IgD-negative memory B cell (primary cell): ENCODE data around the gene CXCL14. TPM values are rescaled to one million over a fixed set of nuclear protein-coding genes. Genes with fewer than 3 reads are reported as not detected.

Source experiments
- H3K27ac Mint-ChIP-seq, 3 donors: one replicate each; pipeline ENCODE4 v1.8.0; 2020 to 2022; ENCODE audit warnings: mild to moderate bottlenecking in 3 of 3, mixed read lengths in 3 of 3, moderate library complexity in 1 of 3
- H3K27me3 Mint-ChIP-seq: one replicate; pipeline ENCODE4 v1.8.0; 2021; ENCODE audit warnings: mixed read lengths
- H3K36me3 Mint-ChIP-seq: one replicate; pipeline ENCODE4 v1.8.0; 2020; ENCODE audit warnings: mild to moderate bottlenecking, mixed read lengths
- H3K4me1 Mint-ChIP-seq, 3 donors: one replicate each; pipeline ENCODE4 v1.8.0; 2020 to 2022; ENCODE audit warnings: mixed read lengths in 3 of 3, mild to moderate bottlenecking in 1 of 3
- H3K4me3 Mint-ChIP-seq, 4 donors: one replicate each; pipeline ENCODE4 v1.8.0; 2020 to 2022; ENCODE audit warnings: mild to moderate bottlenecking in 4 of 4, mixed read lengths in 4 of 4, moderate library complexity in 3 of 4
- H3K9me3 Mint-ChIP-seq, 3 donors: one replicate each; pipeline ENCODE4 v1.8.0; 2020 to 2021; ENCODE audit warnings: mixed read lengths in 3 of 3, mild to moderate bottlenecking in 1 of 3
- polyA plus RNA-seq: library from polyadenylated mRNA; unstranded; fragments of 300-500 nt; fragmentation: Illumina TruSeq; gene quantifications from one replicate; pipeline ENCODE4 v1.2.3, GENCODE V29; 2021

Gene CXCL14
- polyA plus RNA-seq, 1 donor from 2014 or later, result not detected

DNA sequence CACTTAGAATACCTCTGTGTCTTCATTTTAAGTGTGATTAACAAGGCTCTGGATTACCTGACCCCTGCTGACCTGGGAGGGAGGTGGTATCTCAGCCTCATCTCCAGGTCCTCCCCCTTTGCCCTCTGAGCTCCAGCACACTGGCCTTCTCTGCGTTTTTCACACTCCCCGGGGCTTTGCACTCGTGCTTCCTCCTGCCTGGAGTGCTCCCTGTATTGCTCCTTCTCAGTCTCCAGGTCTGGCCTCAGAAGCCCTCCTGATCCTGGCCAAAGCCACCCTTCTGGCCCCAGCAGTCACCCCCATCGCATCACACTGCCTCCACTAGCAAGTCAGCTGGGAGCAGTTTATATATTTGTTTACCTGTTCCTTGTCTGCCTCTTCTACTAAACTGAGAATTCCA lies 29.4 kb downstream of the CXCL14 start:
- Mint-ChIP-seq H3K4me1 (peaks cover 0 to 4% (median 1%) of the 10 kb centered on the region in 3 donors), H3K9me3 (no peaks in the 10 kb centered on the region), H3K4me3 (no peak overlapping the region), H3K36me3 (peaks cover 3% of the 10 kb centered on the region), H3K27me3 (peaks cover 30% of the 10 kb centered on the region), H3K27ac (no peak overlapping the region)

DNA sequence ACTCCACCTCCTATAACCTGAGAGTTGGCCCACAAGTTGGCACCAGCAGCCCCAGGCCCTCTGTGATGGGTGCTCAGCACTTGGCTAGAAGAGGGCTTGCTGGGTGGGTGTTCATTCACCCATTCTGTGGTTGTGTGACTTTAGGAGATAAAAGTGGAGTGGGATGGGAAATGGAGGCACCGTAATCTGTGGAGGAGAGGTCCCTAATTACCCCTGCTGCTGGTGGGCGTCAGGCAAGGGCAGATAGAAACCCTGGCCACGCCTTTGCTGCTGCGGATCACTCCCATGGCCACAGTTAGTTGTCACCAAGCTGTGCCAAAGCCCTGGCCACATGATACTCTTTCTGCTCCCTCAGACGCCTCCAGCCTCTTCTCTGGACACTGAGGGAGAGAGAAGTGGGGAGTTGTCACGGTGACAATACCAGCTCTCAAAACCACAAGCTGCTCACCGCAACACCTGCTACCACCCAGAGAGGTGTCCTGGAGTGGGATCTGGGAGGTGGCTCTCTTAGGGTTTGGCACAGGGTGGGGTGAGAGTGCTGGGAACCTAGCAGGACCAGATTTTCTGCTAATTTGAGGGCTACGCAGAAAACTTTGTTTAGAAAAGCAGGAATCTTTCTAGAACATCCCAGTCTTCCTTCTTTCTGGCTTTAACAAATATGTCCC lies 31.1 kb downstream of the CXCL14 start:
- peaks cover 0 to 3% (median 0%) of the 10 kb centered on the region in 3 donors for H3K9me3 Mint-ChIP-seq
- H3K4me3 Mint-ChIP-seq, result no peak overlapping the region
- H3K27me3 Mint-ChIP-seq, result peaks cover 41% of the 10 kb centered on the region
- H3K4me1 Mint-ChIP-seq, result peaks cover 5 to 12% (median 9%) of the 10 kb centered on the region in 3 donors
- no peak overlapping the region for H3K27ac Mint-ChIP-seq
- H3K36me3 Mint-ChIP-seq, result peaks cover 3% of the 10 kb centered on the region

- Mint-ChIP-seq H3K4me3 (peak overlapping the region in 2 of 4 donors; percentile 42 to 73), H3K27me3 (peaks cover 47% of the 10 kb centered on the region), H3K36me3 (peaks cover under 1% of the 10 kb centered on the region)
Observed at GRCh38 chr5:135546912-135547311, 31.9 kb downstream of the CXCL14 start.

DNA sequence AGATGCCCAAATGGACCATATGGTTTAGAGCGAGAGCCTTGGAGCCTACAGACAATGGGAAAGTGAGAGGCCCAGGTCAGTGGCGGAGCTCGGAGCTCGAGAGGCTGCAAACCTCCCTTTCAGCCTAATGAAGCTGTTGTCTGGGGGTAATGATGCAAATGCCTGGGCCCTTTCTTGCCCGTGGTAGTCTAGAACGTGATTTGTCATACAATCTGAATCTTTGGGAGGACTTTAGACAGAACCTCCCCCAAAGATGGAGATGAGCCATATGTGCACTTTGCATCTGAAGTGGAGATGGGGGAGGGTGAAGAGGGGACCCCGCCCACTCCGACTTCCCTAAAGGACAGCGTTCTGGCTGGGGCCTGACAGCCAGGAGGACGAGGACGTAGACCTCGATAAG lies 32.7 kb downstream of the CXCL14 start:
- no peak overlapping the region for H3K27ac Mint-ChIP-seq
- peaks cover 0 to 3% (median 0%) of the 10 kb centered on the region in 3 donors for H3K9me3 Mint-ChIP-seq
- H3K27me3 Mint-ChIP-seq, result peaks cover 53% of the 10 kb centered on the region

More at GRCh38 chr5:135546912-135547311, 31.9 kb downstream of the CXCL14 start:
- Mint-ChIP-seq H3K9me3 (peaks cover 0 to 3% (median 0%) of the 10 kb centered on the region in 3 donors), H3K27ac (no peak overlapping the region), H3K4me1 (peaks cover 5 to 12% (median 9%) of the 10 kb centered on the region in 3 donors)

GRCh38 chr5:135545099-135545498 lies 33.7 kb downstream of the CXCL14 start:
- Mint-ChIP-seq H3K9me3 (peaks cover 0 to 3% (median 0%) of the 10 kb centered on the region in 3 donors), H3K4me1 (peaks cover 5 to 12% (median 9%) of the 10 kb centered on the region in 3 donors), H3K27ac (peak overlapping the region in 1 of 3 donors; percentile 7), H3K27me3 (peaks cover 49% of the 10 kb centered on the region), H3K4me3 (peak overlapping the region; percentile 86 to 95 (median 93)), H3K36me3 (no peaks in the 10 kb centered on the region)

More for the DNA sequence above, 32.7 kb downstream of the CXCL14 start:
- peaks cover 5 to 12% (median 9%) of the 10 kb centered on the region in 3 donors for H3K4me1 Mint-ChIP-seq
- H3K36me3 Mint-ChIP-seq, result no peaks in the 10 kb centered on the region
- H3K4me3 Mint-ChIP-seq, result peak overlapping the region in 2 of 4 donors; percentile 53 to 91

- H3K27me3 Mint-ChIP-seq, result peaks cover 56% of the 10 kb centered on the region
- peak overlapping the region in 1 of 3 donors; percentile 7 for H3K27ac Mint-ChIP-seq
- H3K36me3 Mint-ChIP-seq, result no peaks in the 10 kb centered on the region
Observed at GRCh38 chr5:135543485-135544304, 35.1 kb downstream of the CXCL14 start.

DNA sequence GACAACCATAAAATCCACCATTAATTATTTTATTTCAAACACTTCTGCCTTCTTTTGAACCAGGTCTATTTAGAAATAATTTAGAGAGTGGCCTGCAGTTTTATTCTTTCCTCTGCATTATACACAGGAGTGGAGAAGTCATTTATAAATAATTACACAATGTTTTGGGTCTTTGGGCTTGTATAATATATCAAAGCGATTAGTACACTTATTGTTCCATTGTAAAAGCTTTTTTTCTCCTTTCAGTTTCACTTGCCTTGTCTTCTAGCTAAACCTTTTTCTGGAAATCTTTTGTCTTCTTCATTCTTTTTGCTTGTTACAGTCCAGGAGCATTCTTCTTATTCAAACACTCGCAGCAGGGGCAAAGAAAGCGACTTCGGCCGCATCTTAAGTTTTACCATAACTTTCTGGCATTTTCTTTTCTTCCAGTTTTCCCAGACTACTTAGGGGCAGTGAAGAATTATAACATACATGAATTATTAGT lies 35.7 kb downstream of the CXCL14 start:
- Mint-ChIP-seq H3K4me3 (peak overlapping the region; percentile 84 to 94 (median 90)), H3K9me3 (peaks cover 0 to 3% (median 0%) of the 10 kb centered on the region in 3 donors), H3K27ac (no peak overlapping the region), H3K27me3 (peaks cover 59% of the 10 kb centered on the region), H3K4me1 (peaks cover 5 to 12% (median 9%) of the 10 kb centered on the region in 3 donors), H3K36me3 (no peaks in the 10 kb centered on the region)

More at GRCh38 chr5:135543485-135544304, 35.1 kb downstream of the CXCL14 start:
- Mint-ChIP-seq H3K4me1 (peaks cover 5 to 12% (median 9%) of the 10 kb centered on the region in 3 donors), H3K9me3 (peaks cover 0 to 3% (median 0%) of the 10 kb centered on the region in 3 donors), H3K4me3 (peak overlapping the region; percentile 86 to 95 (median 93))

GRCh38 chr5:135541807-135542502 lies 36.8 kb downstream of the CXCL14 start:
- peaks cover 5 to 12% (median 9%) of the 10 kb centered on the region in 3 donors for H3K4me1 Mint-ChIP-seq
- peaks cover 1% of the 10 kb centered on the region for H3K36me3 Mint-ChIP-seq
- no peak overlapping the region for H3K27ac Mint-ChIP-seq
- H3K4me3 Mint-ChIP-seq, result peak overlapping the region in 3 of 4 donors; percentile 6 to 73 (median 33)
- H3K27me3 Mint-ChIP-seq, result peaks cover 68% of the 10 kb centered on the region
- H3K9me3 Mint-ChIP-seq, result peaks cover 0 to 3% (median 0%) of the 10 kb centered on the region in 3 donors

DNA sequence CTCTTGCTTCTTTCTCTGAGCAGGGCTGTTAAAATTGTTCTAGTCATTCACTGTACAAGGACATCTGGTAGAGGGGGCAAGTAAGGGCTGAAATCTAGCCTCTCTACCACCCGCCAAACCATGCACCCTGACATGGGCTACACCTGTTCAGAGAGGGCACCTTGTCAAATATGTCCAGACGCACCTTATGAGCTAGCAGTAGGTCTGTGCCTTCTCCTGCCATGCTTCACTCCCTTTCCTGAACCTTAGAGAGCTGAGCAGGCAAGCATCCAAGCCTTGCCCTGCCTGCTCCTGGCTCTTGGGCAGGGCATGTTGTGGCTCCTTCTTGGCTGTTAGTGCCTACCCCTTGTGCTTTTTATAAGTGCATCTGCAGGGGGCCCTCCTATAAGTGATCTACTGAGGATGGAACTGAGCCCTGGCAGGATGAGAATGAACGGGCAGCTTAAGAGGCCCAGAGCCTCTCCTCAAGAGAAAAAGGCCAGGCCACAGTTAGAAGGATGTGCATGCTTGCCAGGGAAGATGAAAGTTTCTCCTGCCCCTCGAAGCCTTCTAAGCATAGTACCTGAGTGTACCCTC lies 39.3 kb downstream of the CXCL14 start:
- H3K27ac Mint-ChIP-seq, result no peak overlapping the region
- H3K27me3 Mint-ChIP-seq, result peaks cover 69% of the 10 kb centered on the region
- peaks cover 5 to 12% (median 9%) of the 10 kb centered on the region in 3 donors for H3K4me1 Mint-ChIP-seq
- peaks cover 0 to 3% (median 0%) of the 10 kb centered on the region in 3 donors for H3K9me3 Mint-ChIP-seq
- peaks cover 1% of the 10 kb centered on the region for H3K36me3 Mint-ChIP-seq
- peak overlapping the region in 1 of 4 donors; percentile 7 for H3K4me3 Mint-ChIP-seq

- no peak overlapping the region for H3K4me3 Mint-ChIP-seq
- H3K4me1 Mint-ChIP-seq, result peaks cover 4 to 13% (median 4%) of the 10 kb centered on the region in 3 donors
- H3K27me3 Mint-ChIP-seq, result peaks cover 73% of the 10 kb centered on the region
- peaks cover 0 to 5% (median 0%) of the 10 kb centered on the region in 3 donors for H3K9me3 Mint-ChIP-seq
- H3K36me3 Mint-ChIP-seq, result peaks cover 1% of the 10 kb centered on the region
- no peak overlapping the region for H3K27ac Mint-ChIP-seq
Observed at GRCh38 chr5:135538261-135538660, 40.5 kb downstream of the CXCL14 start.

DNA sequence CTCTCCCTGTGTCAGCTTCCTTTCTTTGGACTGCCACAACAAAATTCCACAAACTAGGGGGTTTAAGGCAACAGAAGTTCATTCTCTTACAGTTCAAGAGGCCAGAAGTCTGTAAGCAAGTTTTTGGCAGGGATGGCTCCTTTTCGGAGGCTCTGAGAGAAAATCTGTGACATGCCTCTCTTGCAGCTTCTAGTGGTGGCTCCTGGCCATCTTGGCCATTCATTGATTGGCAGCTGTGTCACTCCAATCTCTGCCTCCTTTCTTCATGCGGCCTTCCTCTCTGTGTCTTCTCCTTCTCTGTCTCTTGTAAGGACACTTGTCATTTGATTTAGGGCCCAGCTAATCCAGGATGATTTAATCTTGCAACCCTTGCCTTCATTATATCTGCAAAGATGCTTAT lies 41.0 kb downstream of the CXCL14 start:
- Mint-ChIP-seq H3K4me1 (peaks cover 0 to 8% (median 0%) of the 10 kb centered on the region in 3 donors), H3K4me3 (no peak overlapping the region), H3K9me3 (peaks cover 0 to 3% (median 0%) of the 10 kb centered on the region in 3 donors), H3K27me3 (peaks cover 72% of the 10 kb centered on the region), H3K36me3 (peaks cover 1% of the 10 kb centered on the region), H3K27ac (peak overlapping the region in 1 of 3 donors; percentile 43)

DNA sequence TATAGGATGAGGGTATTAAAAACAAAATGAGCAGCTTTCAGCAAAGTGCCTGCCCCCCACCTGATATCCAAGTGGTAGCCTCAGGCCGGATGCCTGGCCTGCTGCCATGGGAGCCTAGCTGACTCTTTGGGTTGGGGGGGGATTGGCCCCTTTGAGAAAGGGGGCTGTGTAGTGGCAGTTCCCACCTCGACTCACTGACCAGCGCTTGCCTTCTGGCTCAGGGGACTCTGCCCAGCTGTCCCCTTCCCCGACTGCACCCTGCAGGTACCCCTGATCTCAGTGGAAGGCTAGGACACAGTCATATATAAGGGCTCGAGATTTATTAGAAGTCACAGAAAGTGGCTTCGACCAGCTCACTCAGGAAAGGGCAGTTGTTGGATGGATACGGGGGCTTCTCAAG lies 41.5 kb downstream of the CXCL14 start:
- H3K27ac Mint-ChIP-seq, result no peak overlapping the region
- peaks cover 0 to 8% (median 0%) of the 10 kb centered on the region in 3 donors for H3K4me1 Mint-ChIP-seq
- H3K27me3 Mint-ChIP-seq, result peaks cover 73% of the 10 kb centered on the region
- peaks cover 0 to 3% (median 0%) of the 10 kb centered on the region in 3 donors for H3K9me3 Mint-ChIP-seq
- peaks cover 1% of the 10 kb centered on the region for H3K36me3 Mint-ChIP-seq
- H3K4me3 Mint-ChIP-seq, result peak overlapping the region in 1 of 4 donors; percentile 27

DNA sequence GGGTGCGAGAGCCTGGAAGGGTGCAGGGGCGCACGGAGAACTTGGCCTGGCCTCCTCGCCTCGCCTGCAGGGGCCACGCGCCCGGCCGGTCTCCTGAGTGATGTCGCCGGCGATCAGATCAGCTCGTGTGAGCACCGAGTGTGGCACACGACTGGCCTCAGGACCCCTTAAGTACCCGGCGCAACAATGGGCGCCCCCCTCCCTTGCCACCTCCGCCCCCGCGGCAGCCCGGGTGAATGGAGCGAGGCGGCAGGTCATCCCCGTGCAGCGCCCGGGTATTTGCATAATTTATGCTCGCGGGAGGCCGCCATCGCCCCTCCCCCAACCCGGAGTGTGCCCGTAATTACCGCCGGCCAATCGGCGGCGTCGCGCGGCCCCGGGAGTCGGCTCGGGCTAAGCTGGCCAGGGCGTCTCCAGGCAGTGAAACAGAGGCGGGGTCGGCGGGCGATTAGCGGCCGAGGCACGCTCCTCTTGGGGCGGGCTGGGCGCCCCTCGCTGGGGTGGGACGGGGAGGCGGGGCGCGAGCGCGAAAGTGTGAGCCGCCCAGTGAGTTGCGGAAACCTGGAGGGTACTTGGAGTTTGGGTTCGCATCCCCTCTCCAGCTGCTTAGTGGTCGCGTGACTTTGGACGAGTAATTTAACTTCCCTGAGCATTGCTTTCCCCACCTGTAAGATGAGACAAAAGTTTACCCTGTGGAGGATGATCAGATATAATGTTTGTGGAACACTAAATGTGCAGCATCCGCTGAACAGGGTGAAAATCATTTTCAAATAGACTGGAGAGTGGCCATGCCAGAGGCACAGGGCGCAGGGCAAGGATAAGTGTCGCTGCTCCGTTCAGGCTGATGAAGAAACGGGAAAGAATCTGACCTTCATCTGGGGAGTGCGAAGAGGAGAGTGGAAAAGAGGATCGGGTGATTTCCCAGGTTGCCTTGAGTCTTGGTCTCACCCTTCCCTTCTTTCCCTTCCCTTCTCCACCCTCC lies 42.7 kb downstream of the CXCL14 start, which contains the start of gene NEUROG1:
Gene NEUROG1 (minus strand): TSS at position 145 of the 982 bp plus-strand sequence. CDS start 274 bp downstream, outside the sequence.
- H3K27ac Mint-ChIP-seq, result no peak within 1 kb of the TSS
- H3K27me3 Mint-ChIP-seq, result peaks cover 66% of the 10 kb centered on the region
- peaks cover 0 to 5% (median 0%) of the 10 kb centered on the region in 3 donors for H3K9me3 Mint-ChIP-seq

More for the DNA sequence above, 42.7 kb downstream of the CXCL14 start, which contains the start of gene NEUROG1:
- peak within 1 kb of the TSS in 2 of 4 donors; percentile 28 to 58 for H3K4me3 Mint-ChIP-seq
- peaks cover 1% of the 10 kb centered on the region for H3K36me3 Mint-ChIP-seq
- H3K4me1 Mint-ChIP-seq, result peaks cover 0 to 8% (median 0%) of the 10 kb centered on the region in 3 donors
